ENCODE measurements around the gene RITA1.

Gene RITA1

GRCh38 chr12:113232089-113232839 lies 46.7 kb downstream of the RITA1 start:
- no peak for DNase-seq

- no peak for DNase-seq
Observed at GRCh38 chr12:113232840-113233585, 47.5 kb downstream of the RITA1 start.

- DNase-seq: no peak
Observed at GRCh38 chr12:113233967-113234366, 48.4 kb downstream of the RITA1 start.

- no peak for DNase-seq
Observed at GRCh38 chr12:113234483-113234882, 49.0 kb downstream of the RITA1 start.

- no peak for DNase-seq
Observed at GRCh38 chr12:113235976-113236375, 50.5 kb downstream of the RITA1 start.

- no peak for DNase-seq
Observed at GRCh38 chr12:113236539-113237399, 51.2 kb downstream of the RITA1 start.

GRCh38 chr12:113237748-113238147 lies 52.2 kb downstream of the RITA1 start:
- DNase-seq: no peak

GRCh38 chr12:113238309-113238708 lies 52.8 kb downstream of the RITA1 start:
- no peak for DNase-seq

- no peak for DNase-seq
Observed at GRCh38 chr12:113239288-113239771, 53.8 kb downstream of the RITA1 start.

GRCh38 chr12:113239811-113240331 lies 54.4 kb downstream of the RITA1 start:
- DNase-seq: no peak

- no peak for DNase-seq
Observed at GRCh38 chr12:113240395-113240794, 54.9 kb downstream of the RITA1 start.

GRCh38 chr12:113241191-113242025 lies 55.9 kb downstream of the RITA1 start:
- peak; percentile 85 for DNase-seq

Measured in NCI-H226 (cell line).